HG02943 (cell line): ENCODE measurements around the gene PAQR3.

ENCODE experiments used
- ATAC-seq: cut with Tn5 transposase; IDR thresholded peaks from one replicate; pipeline ENCODE4 v1.9.1; 2021; ENCODE audit warnings: mild to moderate bottlenecking, low read depth, moderate library complexity; ENCODE audit not compliant: unreplicated experiment

PAQR3 gene

GRCh38 chr4:78863991-78864390 lies 75.2 kb downstream of the PAQR3 start:
- no peak for ATAC-seq

GRCh38 chr4:78863254-78863869 lies 75.9 kb downstream of the PAQR3 start:
- no peak for ATAC-seq

GRCh38 chr4:78862314-78862737 lies 76.9 kb downstream of the PAQR3 start:
- no peak for ATAC-seq
